ENCODE results near the gene NKAIN1. TPM values are rescaled to one million over a fixed set of nuclear protein-coding genes. Genes with fewer than 3 reads are reported as not detected.
"Not testable (repeated sequence)": the region's sequence is repeated elsewhere in the genome, so short reads cannot be mapped to it uniquely, and the experiment has no call there.

NKAIN1 gene
- total RNA-seq, 2 donors from 2014 or later: not detected

GRCh38 chr1:31201931-31202360 lies 37.7 kb downstream of the NKAIN1 start:
- Histone ChIP-seq H3K4me1 (no peaks in the 10 kb centered on the region), H3K9me3 (no peaks in the 10 kb centered on the region), H3K27me3 (no peaks in the 10 kb centered on the region), H3K4me3 (no peak overlapping the region), H3K36me3 (no peaks in the 10 kb centered on the region), H3K27ac (no peak overlapping the region)
- TF ChIP-seq CTCF (IDR thresholded peaks at IDR 0.05): no peak
- no peak for DNase-seq (ENCODE audit: low spot score)

- Histone ChIP-seq H3K36me3 (no peaks in the 10 kb centered on the region), H3K4me3 (no peak overlapping the region), H3K4me1 (no peaks in the 10 kb centered on the region), H3K9me3 (no peaks in the 10 kb centered on the region), H3K27me3 (no peaks in the 10 kb centered on the region), H3K27ac (no peak overlapping the region)
- TF ChIP-seq CTCF (IDR thresholded peaks at IDR 0.05): no peak
- DNase-seq (ENCODE audit: low spot score): no peak
Measured at GRCh38 chr1:31199949-31200348, 39.7 kb downstream of the NKAIN1 start.

- Histone ChIP-seq H3K27ac (no peak overlapping the region), H3K4me3 (no peak overlapping the region), H3K9me3 (no peaks in the 10 kb centered on the region), H3K36me3 (no peaks in the 10 kb centered on the region), H3K4me1 (no peaks in the 10 kb centered on the region), H3K27me3 (no peaks in the 10 kb centered on the region)
- no peak for DNase-seq (ENCODE audit: low spot score)
- no peak for TF ChIP-seq CTCF (IDR thresholded peaks at IDR 0.05)
Measured at GRCh38 chr1:31199236-31199790, 40.4 kb downstream of the NKAIN1 start.

- TF ChIP-seq CTCF (IDR thresholded peaks at IDR 0.05): no peak
- no peak overlapping the region for H3K4me3 ChIP-seq
- no peaks in the 10 kb centered on the region for H3K36me3 ChIP-seq
- H3K4me1 ChIP-seq: no peaks in the 10 kb centered on the region
- no peaks in the 10 kb centered on the region for H3K9me3 ChIP-seq
- no peak overlapping the region for H3K27ac ChIP-seq
- H3K27me3 ChIP-seq: no peaks in the 10 kb centered on the region
- DNase-seq (ENCODE audit: low spot score): no peak
Measured at GRCh38 chr1:31198600-31198999, 41.1 kb downstream of the NKAIN1 start.

- H3K36me3 ChIP-seq: no peaks in the 10 kb centered on the region
- no peak for TF ChIP-seq CTCF (IDR thresholded peaks at IDR 0.05)
- no peaks in the 10 kb centered on the region for H3K4me1 ChIP-seq
- H3K4me3 ChIP-seq: no peak overlapping the region
- DNase-seq (ENCODE audit: low spot score): no peak
- no peak overlapping the region for H3K27ac ChIP-seq
- H3K9me3 ChIP-seq: no peaks in the 10 kb centered on the region
- H3K27me3 ChIP-seq: no peaks in the 10 kb centered on the region
Measured at GRCh38 chr1:31198150-31198549, 41.5 kb downstream of the NKAIN1 start.

- no peak overlapping the region for H3K27ac ChIP-seq
- no peak for DNase-seq (ENCODE audit: low spot score)
- H3K36me3 ChIP-seq: no peaks in the 10 kb centered on the region
- H3K9me3 ChIP-seq: no peaks in the 10 kb centered on the region
- no peak overlapping the region for H3K4me3 ChIP-seq
- H3K27me3 ChIP-seq: no peaks in the 10 kb centered on the region
- no peak for TF ChIP-seq CTCF (IDR thresholded peaks at IDR 0.05)
- no peaks in the 10 kb centered on the region for H3K4me1 ChIP-seq
Measured at GRCh38 chr1:31196685-31197084, 43.0 kb downstream of the NKAIN1 start.

- not testable (repeated sequence) for DNase-seq (ENCODE audit: low spot score); H3K27me3 ChIP-seq; H3K27ac ChIP-seq; H3K4me1 ChIP-seq; H3K4me3 ChIP-seq; H3K36me3 ChIP-seq; H3K9me3 ChIP-seq
Measured at GRCh38 chr1:31195267-31195666, 44.4 kb downstream of the NKAIN1 start.
